ENCODE results near the gene SLC27A4.

Gene SLC27A4

DNA sequence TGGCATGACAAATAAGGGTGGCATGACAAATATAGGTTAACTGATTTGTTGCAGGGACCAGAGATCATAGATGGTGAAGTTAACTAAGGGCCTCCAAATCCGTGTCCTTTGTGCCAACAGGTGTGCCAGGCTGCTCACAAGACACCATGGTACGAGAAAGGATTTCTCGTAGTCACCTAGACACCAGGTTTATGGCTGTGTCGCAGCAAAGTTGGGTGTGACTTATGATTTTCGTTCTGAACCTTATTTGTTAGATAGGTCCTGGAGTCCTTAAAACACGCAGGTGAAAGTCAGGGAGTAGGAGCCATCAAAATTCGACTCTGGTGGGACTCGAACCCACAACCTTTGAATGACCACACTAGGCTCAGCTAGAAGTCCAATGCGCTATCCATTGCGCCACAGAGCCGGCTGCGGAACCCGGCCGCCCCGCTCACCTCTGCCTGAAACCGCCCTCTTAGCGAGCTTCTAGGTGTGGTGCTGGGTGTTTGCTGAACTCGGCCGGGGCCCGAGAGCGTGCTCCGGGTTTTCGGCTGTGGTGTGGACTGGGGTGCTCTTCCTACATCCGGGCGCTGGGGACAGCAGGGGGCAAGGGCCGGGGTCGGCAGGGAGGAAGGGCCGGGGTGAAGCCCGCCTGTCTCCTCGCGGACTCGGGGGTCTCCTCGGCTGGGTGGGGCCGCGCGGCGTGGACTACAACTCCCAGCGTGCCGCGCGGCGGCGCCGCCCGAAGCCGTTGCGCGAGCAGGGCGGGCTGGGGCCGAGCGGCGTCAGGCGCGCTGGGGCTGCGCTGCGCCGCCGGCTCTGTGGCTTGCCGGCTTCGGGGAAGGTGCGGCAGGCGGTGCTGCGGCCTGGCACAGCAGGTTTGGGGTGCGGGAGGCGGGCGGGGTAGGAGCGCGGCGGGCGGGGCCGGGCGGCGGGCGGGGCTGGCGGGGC is at the start of gene SLC27A4:
Gene SLC27A4, plus strand, starts transcription at position 767 of the 930 bp plus-strand sequence. CDS start 2,606 bp downstream, outside the sequence.
- peak; percentile 89 for DNase-seq (ENCODE audit: low spot score)

DNA sequence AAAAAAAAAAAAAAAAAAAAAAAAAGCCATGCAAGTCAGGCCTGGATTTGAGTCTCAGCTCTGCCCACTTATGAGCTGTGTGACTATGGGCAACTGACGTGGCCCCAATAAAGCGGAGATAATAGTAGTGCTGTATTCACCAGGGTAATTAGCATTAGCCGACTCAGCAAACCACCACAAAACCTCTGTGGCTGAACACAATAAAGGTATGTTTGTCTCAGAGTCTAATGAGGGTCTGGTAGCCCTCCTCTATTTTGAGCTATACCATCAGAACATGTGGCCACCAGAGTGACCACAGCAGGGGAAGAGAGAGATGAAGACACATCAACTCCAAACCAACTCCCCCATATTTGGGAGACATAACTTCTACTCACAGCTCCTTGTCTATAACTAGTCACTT is 48.3 kb upstream of the SLC27A4 start:
- no peak for DNase-seq (ENCODE audit: low spot score)

DNA sequence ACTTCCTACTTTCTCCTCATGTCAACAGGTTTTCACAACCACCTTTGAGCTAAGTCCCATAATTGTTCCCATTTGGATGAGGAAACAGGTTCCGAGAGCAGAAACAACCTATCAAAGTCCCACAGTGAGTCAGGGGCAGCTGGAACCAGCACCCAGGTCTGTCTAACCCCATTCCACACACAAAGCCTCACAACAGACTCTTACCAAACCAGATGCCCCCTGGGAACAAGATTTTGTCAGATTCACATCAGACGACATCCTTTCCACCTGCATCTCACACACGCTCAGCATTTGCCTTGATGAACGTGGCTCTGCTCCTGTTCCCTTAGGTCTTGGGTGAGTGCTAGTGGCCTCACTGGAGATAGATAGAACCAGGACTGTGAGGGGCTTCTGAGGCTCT is 47.2 kb upstream of the SLC27A4 start:
- peak; percentile 63 for DNase-seq (ENCODE audit: low spot score)

DNA sequence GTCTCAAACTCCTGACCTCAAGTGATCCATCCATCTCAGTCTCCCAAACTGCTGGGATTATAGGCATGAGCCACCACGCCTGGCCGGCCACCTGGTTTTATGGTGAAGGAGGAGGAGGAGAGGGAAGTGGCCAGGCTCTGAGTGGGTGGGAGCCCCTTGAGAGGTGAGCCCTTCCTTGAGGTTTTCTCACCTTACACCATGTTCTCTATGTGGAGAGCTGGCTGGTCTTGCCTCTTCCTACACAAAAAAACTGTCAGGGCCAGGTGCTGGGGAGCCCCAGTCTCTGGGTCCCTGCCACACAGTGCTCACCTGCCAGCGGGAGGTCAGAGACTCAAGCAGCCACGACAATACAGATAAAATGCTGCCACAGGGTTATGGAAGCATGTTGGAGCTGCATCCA is 46.2 kb upstream of the SLC27A4 start:
- DNase-seq (ENCODE audit: low spot score) = no peak

DNA sequence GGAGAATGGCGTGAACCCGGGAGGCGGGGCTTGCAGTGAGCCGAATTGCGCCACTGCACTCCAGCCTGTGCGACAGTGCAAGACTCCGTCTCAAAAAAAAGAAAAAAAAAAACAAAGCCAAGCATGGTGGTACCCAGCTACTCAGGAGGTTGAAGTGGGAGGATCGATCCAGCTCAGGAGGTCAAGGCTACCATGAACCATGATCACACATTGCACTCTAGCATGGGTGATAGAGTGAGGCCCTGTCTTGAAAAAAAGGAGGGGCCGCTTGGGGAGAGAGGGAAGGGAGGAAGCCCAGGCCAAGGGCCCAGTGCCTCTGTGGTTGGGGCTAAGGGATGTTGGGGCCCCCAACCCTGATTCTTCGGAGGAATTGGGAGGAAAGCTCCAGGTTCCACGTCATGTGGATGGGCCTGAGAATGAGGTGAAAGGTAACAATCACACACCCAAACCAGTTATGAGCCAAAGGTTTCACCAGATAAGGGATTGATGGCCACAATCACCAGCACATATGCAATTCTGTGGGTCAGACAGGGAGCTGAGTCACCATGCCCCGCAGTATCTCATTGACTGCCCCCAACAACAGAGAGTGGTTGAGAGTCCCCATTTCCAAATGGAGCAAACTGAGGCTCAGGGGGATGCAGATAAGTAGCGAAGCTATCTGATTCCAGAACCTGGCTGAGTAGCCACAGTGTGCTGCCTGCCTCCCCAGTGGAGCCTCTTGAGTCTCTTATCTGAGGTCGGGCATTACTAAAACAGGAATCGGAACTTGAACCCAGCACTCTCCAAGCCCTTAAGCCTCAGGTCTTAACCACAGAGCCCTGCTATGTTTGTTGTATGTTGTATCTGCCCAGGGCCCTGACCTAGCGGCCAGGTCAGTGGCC is 43.7 kb upstream of the SLC27A4 start:
- DNase-seq (ENCODE audit: low spot score) = no peak

DNA sequence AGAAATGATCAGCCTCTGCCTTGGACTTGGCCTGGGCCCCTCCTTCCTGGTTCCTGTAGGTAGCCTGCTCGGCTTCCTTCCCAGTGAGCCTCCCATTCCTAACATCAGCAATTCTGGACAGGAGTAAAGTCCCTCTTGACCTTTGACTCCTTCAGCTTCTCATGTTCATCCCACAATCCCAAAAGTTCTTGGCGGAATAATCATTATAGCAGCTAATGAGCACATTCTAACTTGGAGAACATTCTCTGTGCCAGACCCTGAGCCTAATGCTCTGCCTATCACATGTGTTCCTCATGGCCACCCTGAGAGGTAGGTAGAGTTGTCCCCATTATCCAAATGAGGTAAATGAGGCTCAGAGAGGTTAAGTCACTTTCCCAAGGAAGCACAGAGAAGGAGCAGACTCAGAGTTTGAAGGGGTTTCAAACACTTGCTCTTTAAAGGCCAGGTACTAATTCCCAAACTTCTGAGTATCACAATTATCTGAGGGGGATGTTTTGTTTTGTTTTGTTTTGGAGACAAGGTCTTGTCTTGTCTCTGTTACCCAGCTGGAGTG is 43.0 kb upstream of the SLC27A4 start:
- DNase-seq (ENCODE audit: low spot score) = no peak

DNA sequence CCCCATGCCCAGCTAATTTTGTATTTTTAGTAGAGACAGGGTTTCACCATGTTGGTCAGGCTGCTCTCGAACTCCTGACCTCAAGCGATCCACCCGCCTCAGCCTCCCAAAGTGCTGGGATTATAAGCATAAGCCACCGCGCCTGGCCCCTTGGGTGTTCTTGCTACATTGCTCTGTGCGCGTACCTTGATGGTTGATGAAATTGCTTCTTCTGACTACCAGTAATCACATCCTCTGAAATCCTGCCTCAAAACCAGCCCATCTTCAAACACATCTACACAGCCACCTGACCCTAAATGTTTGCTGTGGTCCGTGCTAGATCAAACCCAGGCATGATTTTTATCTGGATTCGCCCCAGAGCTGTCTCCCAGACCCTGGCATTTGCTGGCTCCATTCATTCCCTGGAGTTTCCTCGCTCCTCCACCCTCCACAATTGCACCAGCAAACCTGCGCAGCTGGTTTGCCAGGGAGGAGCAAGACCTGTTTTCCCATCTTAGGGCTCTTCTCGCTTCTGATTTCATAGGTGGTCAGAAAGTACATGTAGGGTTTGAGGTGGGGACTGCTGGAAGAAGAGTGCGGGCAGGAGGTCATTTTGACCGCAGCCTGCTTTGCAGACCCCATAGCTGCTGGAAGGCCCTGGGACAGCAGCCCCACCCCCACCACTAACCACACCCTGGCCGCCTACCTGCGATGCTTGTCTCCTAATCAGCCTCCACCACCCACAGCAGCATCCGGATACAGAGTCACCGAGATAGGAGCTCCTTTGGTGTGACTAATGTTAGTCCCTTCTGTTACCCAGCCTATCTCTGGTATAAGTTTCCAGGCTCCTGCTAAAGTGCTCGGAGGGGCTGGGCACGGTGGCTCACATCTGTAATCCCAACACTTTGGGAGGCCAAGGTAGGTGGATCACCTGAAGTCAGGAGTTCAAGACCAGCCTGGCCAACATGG is 41.5 kb upstream of the SLC27A4 start:
- no peak for DNase-seq (ENCODE audit: low spot score)

DNA sequence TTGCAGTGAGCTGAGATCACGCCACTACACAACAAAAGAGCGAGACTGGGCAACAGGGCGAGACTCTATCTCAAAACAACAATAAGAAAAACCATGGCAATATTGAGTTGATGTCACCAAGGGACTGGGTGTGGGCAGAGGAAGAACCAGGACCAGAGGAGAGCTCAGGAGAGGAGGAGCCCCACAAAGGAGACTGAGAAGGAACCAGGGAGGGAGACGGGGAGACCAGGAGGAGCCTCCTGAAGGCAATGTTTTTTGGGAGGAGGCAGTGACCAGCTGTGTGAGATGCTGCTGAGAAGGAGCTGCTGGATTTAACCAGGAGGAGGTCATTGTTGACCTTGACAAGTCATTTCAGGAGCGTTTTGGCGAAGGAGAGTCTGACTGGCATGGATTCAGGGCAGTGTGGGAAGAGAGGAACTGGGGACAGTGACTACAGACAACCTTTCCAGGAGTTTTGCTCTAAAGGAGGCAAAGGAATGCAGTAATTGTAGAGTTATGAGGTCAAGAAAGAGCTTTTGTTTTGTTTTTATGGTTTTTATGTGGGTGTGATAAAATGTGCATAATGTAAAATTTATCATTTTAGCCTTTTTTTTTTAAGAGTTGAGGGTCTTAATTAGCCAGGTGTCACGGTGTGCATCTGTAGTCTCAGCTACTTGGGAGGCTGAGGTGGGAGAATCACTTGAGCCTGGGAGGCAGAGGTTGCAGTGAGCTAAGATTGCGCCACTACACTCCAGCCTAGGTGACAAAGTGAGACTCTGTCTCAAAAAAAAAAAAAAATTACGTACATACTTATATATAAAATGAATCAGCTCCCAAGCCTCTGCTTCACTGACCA is 36.0 kb upstream of the SLC27A4 start:
- no peak for DNase-seq (ENCODE audit: low spot score)

DNA sequence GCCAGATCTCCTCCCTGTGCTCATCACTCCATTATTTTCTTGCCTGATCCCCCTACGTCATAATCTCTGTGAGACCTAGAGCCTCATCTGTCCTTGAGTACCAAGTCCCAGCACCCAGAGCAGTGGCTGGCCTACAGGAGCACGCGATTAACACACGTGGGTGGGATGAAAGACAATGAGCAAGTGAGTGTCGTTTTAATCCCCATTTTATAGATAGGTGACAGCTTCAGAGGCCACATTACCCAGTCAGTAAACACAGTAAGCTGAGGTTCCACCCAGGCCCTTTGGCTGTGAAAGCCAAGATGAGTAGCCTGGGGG is 35.4 kb upstream of the SLC27A4 start:
- no peak for DNase-seq (ENCODE audit: low spot score)

DNA sequence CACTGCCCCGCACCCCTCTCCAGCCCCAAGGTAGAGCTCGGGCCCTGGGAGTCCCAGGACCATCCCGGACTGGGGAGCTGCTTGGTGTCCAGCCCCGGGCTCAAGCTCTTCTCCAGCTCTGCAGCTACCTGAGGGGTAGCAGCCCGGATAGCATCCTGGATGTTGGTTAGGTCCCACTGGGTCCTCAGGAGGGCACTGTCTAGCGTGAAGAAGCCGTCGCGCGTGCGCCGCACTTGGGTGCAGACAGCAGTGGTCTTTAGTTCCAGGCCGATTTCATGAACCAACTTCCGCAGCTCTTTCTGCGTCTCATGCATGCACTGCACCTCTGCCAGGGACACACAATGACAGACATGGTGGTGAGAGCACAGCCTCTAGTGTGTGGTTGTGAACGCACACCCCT is 30.8 kb upstream of the SLC27A4 start:
- DNase-seq (ENCODE audit: low spot score) = no peak

DNA sequence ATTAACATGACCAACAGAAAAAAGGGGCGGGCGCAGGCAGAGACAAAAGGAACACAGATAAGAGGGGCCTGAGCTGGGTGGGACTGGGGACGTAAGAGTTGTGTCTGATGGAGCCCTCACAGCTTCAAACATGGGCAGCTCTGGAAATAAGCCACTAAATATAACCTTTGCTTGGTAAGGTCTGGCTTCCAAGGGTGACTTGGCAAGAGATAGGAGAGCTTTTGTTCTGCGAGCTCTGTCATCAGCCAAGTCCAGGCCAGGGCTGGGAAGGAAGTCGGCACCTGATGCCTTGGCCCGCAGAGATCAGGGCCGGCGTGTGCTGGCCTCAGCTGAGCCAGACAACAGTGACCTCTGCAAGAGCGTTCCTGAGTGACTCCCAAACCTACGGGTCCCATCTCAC is 29.9 kb upstream of the SLC27A4 start:
- no peak for DNase-seq (ENCODE audit: low spot score)

DNA sequence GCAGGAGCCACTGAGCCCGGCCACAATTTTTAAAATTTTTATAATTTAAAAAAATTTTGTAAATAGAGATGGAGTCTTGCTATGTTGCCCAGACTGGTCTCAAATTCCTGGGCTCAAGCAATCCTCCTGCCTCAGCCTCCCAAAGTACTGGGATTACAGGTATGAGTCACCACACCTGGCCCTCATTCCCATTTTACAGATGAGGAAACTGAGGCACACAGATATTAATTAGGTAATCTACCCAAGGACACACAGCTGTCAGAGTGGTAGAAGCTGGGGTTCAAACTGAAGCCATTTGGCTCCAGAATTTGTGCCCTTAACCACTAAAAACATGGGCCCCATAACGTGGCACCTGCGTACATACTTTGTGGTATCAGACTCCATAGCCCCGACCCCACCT is 25.6 kb upstream of the SLC27A4 start:
- no peak for DNase-seq (ENCODE audit: low spot score)

DNA sequence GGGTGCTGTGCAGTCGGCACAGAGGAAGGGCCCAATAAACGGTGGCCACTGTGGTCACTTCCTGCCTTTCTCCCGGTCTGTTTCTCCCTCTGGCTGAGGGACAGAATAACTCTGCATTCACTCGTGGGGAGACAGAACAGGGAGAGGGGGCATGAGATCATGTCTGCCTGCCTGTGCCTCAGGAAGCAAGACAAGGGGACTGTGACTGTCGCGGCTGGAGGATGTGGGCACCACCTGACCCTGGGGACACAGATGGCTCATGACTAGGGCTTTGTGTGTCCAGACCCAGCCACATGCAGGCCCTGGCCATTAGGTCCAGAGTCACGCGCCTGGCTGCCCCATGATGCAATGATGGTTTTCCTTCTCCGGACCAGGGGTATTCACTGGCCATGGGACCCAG is 23.9 kb upstream of the SLC27A4 start:
- DNase-seq (ENCODE audit: low spot score) = no peak

DNA sequence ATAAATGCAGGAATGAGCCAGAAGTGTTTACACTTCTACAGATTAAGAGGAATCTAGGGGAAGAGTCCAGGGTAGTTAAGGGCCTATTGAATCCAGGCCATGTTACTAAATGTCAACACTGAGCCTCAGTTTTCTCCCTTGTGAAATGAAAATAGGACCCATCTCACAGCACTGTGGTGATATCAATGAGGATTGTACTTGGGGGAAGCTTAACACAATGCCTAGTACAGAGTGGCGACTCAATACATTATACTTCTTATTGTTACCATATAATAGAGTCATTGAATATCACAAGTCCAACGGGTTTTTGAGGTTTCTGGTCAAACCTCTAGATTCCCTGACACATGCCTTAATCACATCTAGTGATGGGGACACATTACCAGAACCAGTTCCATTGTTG is 22.7 kb upstream of the SLC27A4 start:
- no peak for DNase-seq (ENCODE audit: low spot score)

DNA sequence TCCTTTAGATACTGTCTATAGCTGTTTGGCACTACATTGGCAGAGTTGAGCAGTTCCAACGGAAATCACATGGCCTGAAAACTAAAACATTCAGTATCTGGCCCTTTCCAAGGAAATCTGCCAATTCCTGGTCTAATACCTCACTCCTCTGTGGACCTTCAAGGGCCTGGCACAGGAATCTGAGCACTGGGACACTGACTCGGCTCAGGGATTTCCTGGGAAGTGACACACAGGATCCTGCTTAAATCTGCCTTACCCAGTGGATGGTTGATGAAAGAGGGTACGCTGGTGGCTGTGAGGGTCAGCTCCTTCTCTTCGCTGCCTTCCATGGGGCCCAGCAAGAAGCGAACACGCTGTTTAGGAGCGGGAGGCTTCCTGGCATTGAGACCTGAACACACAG is 19.0 kb upstream of the SLC27A4 start:
- DNase-seq (ENCODE audit: low spot score) = no peak

DNA sequence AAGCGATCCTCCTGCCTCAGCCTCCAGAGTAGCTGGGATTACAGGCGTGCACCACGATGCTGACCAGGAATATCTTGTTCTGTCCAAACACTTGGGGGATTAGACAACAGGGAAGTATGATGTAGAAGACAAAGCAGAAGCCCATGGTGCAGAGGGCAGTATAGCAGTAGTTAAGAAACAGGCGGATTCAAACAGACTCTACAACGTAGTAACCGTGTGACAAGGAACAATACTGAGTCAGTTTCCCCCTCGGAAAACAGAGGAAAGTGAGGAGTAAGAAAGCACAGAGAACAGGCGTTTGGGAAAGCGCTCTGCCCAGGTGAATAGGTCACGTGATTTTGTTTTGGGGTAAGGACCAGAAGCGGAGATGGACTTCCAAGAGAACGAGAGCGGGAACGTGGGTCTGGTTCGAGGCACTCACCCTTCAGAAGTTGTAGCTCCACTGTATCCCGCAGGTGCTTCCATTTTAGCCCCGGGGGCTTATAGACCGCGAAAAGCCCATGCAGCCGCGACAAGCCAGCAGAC is 18.4 kb upstream of the SLC27A4 start:
- no peak for DNase-seq (ENCODE audit: low spot score)

DNA sequence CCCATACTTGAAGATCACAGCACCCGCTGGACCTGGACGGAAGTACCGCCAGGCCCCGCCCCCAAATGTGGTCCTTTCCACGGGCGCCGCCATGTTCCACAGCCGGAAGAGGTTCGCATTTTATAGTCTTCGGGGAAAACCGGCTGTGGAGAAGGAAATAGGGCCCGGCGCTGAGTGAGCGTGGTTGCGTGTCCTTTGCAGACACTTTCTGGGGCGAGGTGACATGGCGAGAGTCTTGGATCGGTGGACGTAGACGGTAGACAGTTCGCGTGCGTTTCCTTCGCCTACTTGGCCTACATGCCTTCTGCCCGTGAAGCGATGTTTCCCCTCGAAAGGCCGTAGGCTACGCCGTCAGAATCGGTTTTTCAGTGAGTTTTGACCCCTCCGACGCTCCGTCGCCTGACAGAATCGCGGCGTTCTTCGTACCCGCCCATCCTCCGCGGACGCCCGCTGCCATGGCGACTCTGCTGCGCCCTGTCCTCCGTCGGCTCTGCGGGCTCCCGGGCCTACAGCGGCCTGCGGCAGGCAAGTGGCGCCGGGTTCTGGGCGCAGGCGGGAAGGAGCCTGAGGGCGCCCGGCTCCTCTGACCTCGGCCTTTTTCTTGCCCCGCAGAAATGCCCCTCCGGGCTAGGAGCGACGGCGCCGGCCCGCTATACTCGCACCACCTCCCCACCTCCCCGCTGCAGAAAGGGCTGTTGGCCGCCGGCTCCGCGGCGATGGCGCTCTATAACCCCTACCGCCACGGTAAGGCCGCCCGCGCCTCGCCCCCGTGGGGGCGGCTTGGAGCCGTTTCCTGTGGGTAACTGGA is 17.7 kb upstream of the SLC27A4 start, which contains the start of the genes COQ4 and TRUB2:
Gene COQ4, plus strand, starts transcription at position 436 of the 808 bp plus-strand sequence. Its CDS starts 20 bp downstream, at position 456.
Gene TRUB2, minus strand, starts transcription at position 44 of the 808 bp plus-strand sequence. Its CDS starts 39 bp downstream, at position 5.
- DNase-seq (ENCODE audit: low spot score) = peak; percentile 95

DNA sequence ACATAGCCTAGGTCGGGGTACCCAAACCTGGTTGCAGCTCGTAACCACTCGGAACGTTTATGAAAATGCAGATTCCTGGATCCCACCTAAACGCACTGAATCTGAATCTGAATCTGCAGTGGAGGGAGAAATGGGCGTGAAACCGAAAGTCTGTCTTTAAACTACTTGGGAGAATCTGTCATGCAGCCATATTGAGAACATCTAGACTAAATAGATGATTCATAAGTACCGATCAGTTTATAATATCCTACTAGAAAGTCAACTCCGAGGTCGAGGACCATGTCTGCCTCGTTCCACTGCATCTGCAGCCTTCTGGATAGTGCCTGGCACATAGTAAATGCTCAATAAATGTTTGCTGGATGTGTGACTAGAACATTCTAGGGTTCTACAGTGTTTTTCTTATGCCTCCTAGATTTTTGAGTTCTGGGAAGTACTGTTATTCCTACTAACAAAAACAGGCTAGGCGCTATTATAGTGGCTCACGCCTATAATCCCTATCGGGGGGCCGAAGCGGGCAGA is 17.1 kb upstream of the SLC27A4 start:
- no peak for DNase-seq (ENCODE audit: low spot score)

DNA sequence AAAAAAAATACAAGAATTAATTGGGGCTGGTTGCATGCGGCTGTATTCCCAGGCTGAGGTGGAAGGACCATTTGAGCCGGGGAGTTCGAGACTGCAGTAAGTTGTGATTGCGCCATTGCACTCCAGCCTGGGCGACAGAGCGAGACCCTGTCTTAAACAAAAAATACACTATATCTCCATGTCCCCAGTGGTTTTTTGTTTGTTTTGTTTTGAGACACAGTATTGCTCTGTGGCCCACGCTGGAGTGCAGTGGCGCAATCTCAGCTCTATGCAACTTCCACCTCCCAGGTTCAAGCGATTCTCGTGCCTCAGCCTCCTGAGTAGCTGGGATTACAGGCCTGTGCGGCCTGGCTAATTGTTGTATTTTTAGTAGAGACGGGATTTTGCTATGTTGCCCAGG is 16.5 kb upstream of the SLC27A4 start:
- no peak for DNase-seq (ENCODE audit: low spot score)
